ENCODE measurements around the gene NBPF26.
"Not testable (repeated sequence)": the region's sequence is repeated elsewhere in the genome, so short reads cannot be mapped to it uniquely, and the experiment has no call there.

GRCh38 chr1:120881934-120882333 lies 158.2 kb downstream of the NBPF26 start:
- TF ChIP-seq CTCF (IDR thresholded peaks at IDR 0.05); EZH2 (IDR thresholded peaks at IDR 0.05; ENCODE audit: borderline replicate concordance, insufficient read depth, low read depth, low read length, poor library complexity, severe bottlenecking): not testable (repeated sequence)

Data from B cell (primary cell).